ES-I3 (cell line): ENCODE results near the gene S1PR1.

Experiments
- H3K36me3 ChIP-seq: 2 replicates; pipeline ENCODE4 v1.6.1; 2013; ENCODE audit warnings: mild to moderate bottlenecking, low read length, control low read depth, moderate library complexity; ENCODE audit not compliant: insufficient read depth
- H3K4me1 ChIP-seq: 2 replicates; pipeline ENCODE4 v1.6.1; 2013; ENCODE audit warnings: mild to moderate bottlenecking, control low read depth, low read length; ENCODE audit not compliant: insufficient read depth
- H3K9ac ChIP-seq: 2 replicates; pipeline ENCODE4 v1.6.1; 2013; ENCODE audit warnings: low read depth, mild to moderate bottlenecking, low read length, moderate library complexity
- H3K9me3 ChIP-seq: 2 replicates; pipeline ENCODE4 v1.6.1; 2013; ENCODE audit warnings: mild to moderate bottlenecking, low read length, moderate library complexity; ENCODE audit not compliant: control insufficient read depth, insufficient read depth

The S1PR1 gene

GRCh38 chr1:101235216-101235695 is 1.6 kb upstream of the S1PR1 start:
- Histone ChIP-seq H3K9me3 (no peaks in the 10 kb centered on the region; the same call in 1 of the 2 replicates), H3K36me3 (no peaks in the 10 kb centered on the region), H3K9ac (peak overlapping the region; percentile 69; the same call in 1 of the 2 replicates), H3K4me1 (no peaks in the 10 kb centered on the region)

- Histone ChIP-seq H3K9me3 (no peaks in the 10 kb centered on the region; the same call in 1 of the 2 replicates), H3K36me3 (no peaks in the 10 kb centered on the region), H3K9ac (peak overlapping the region; percentile 69), H3K4me1 (no peaks in the 10 kb centered on the region)
Observed at GRCh38 chr1:101235696-101236515, 913 bp upstream of the S1PR1 start.

- no peaks in the 10 kb centered on the region for H3K36me3 ChIP-seq
- peak overlapping the region; percentile 69 for H3K9ac ChIP-seq
- H3K9me3 ChIP-seq: no peaks in the 10 kb centered on the region; the same call in 1 of the 2 replicates
- H3K4me1 ChIP-seq: 0 out of 2 replicates have a peak, but pooled peaks cover 3% of the 10 kb centered on the region
Observed at GRCh38 chr1:101237229-101237837, 514 bp downstream of the S1PR1 start.

GRCh38 chr1:101238031-101238628 is 1.3 kb downstream of the S1PR1 start:
- Histone ChIP-seq H3K9ac (peak overlapping the region; percentile 39; the same call in 1 of the 2 replicates), H3K4me1 (0 out of 2 replicates have a peak, but pooled peaks cover 5% of the 10 kb centered on the region), H3K36me3 (no peaks in the 10 kb centered on the region), H3K9me3 (no peaks in the 10 kb centered on the region; the same call in 1 of the 2 replicates)

GRCh38 chr1:101238681-101239094 is 1.9 kb downstream of the S1PR1 start:
- Histone ChIP-seq H3K4me1 (0 out of 2 replicates have a peak, but pooled peaks cover 5% of the 10 kb centered on the region), H3K9ac (peak overlapping the region; percentile 39; the same call in 1 of the 2 replicates), H3K9me3 (no peaks in the 10 kb centered on the region; the same call in 1 of the 2 replicates), H3K36me3 (no peaks in the 10 kb centered on the region)

GRCh38 chr1:101239095-101240040 is 2.5 kb downstream of the S1PR1 start:
- Histone ChIP-seq H3K9me3 (no peaks in the 10 kb centered on the region; the same call in 1 of the 2 replicates), H3K4me1 (0 out of 2 replicates have a peak, but pooled peaks cover 5% of the 10 kb centered on the region), H3K36me3 (no peaks in the 10 kb centered on the region), H3K9ac (no peak overlapping the region)

GRCh38 chr1:101240041-101240430 is 3.2 kb downstream of the S1PR1 start:
- H3K36me3 ChIP-seq: no peaks in the 10 kb centered on the region
- H3K9me3 ChIP-seq: no peaks in the 10 kb centered on the region; the same call in 1 of the 2 replicates
- 0 out of 2 replicates have a peak, but pooled peaks cover 5% of the 10 kb centered on the region for H3K4me1 ChIP-seq

GRCh38 chr1:101241485-101242225 is 4.8 kb downstream of the S1PR1 start:
- 0 out of 2 replicates have a peak, but pooled peaks cover 5% of the 10 kb centered on the region for H3K4me1 ChIP-seq
- H3K9me3 ChIP-seq: no peaks in the 10 kb centered on the region; the same call in 1 of the 2 replicates
- H3K9ac ChIP-seq: no peak overlapping the region
- H3K36me3 ChIP-seq: no peaks in the 10 kb centered on the region

More at GRCh38 chr1:101240041-101240430, 3.2 kb downstream of the S1PR1 start:
- no peak overlapping the region for H3K9ac ChIP-seq

GRCh38 chr1:101242324-101243050 is 5.7 kb downstream of the S1PR1 start:
- no peak overlapping the region for H3K9ac ChIP-seq
- 0 out of 2 replicates have a peak, but pooled peaks cover 5% of the 10 kb centered on the region for H3K4me1 ChIP-seq
- H3K9me3 ChIP-seq: no peaks in the 10 kb centered on the region; the same call in 1 of the 2 replicates
- H3K36me3 ChIP-seq: no peaks in the 10 kb centered on the region

- 0 out of 2 replicates have a peak, but pooled peaks cover 5% of the 10 kb centered on the region for H3K4me1 ChIP-seq
- H3K9ac ChIP-seq: no peak overlapping the region
- no peaks in the 10 kb centered on the region for H3K36me3 ChIP-seq
- no peaks in the 10 kb centered on the region; the same call in 1 of the 2 replicates for H3K9me3 ChIP-seq
Observed at GRCh38 chr1:101243751-101244150, 6.9 kb downstream of the S1PR1 start.

- Histone ChIP-seq H3K36me3 (no peaks in the 10 kb centered on the region), H3K4me1 (0 out of 2 replicates have a peak, but pooled peaks cover 5% of the 10 kb centered on the region), H3K9me3 (no peaks in the 10 kb centered on the region), H3K9ac (no peak overlapping the region)
Observed at GRCh38 chr1:101244842-101245241, 8.0 kb downstream of the S1PR1 start.

GRCh38 chr1:101245246-101245927 is 8.6 kb downstream of the S1PR1 start:
- Histone ChIP-seq H3K9me3 (no peaks in the 10 kb centered on the region), H3K4me1 (0 out of 2 replicates have a peak, but pooled peaks cover 5% of the 10 kb centered on the region), H3K9ac (no peak overlapping the region), H3K36me3 (no peaks in the 10 kb centered on the region)
